Activated CD8-positive, alpha-beta memory T cell treated with anti-CD3 and anti-CD28 coated beads, Interleukin-2, amount 10 ng/mL, durations not matched to agents 7 days and 5 days (primary cell): ENCODE measurements around the gene CMSS1. TPM values are rescaled to one million over a fixed set of nuclear protein-coding genes. Genes with fewer than 3 reads are reported as not detected.

Experiments
- ATAC-seq: fragments of 150-1000 bp; cut with Tn5 transposase; one replicate; pipeline ENCODE4 v1.10.0; 2021; ENCODE audit warnings: moderate library complexity
- CTCF ChIA-PET: fragments of 350-600 bp; sonication (Branson Sonifier 250); formaldehyde crosslinking; loops from one replicate; lab custom pipeline; 2021; ENCODE audit warnings: antibody characterized with exemption; lab: Charles Lee
- DNase-seq: peaks from one replicate; pipeline ENCODE4 v3.0.0-alpha.2; 2020
- H3K27ac Mint-ChIP-seq: one replicate; pipeline ENCODE4 v1.8.0; 2021; ENCODE audit warnings: mild to moderate bottlenecking, mixed read lengths
- H3K27me3 Mint-ChIP-seq: one replicate; pipeline ENCODE4 v1.8.0; 2021; ENCODE audit warnings: mixed read lengths
- H3K36me3 Mint-ChIP-seq: one replicate; pipeline ENCODE4 v1.8.0; 2021; ENCODE audit warnings: mild to moderate bottlenecking, mixed read lengths
- H3K4me1 Mint-ChIP-seq: one replicate; pipeline ENCODE4 v1.8.0; 2021; ENCODE audit warnings: mixed read lengths
- H3K4me3 Mint-ChIP-seq: one replicate; pipeline ENCODE4 v1.8.0; 2021; ENCODE audit warnings: mild to moderate bottlenecking, moderate library complexity, mixed read lengths
- H3K9me3 Mint-ChIP-seq: one replicate; pipeline ENCODE4 v1.8.0; 2022; ENCODE audit warnings: low read depth, mixed read lengths
- total RNA-seq, 2 experiments: library from RNA; stranded (reverse); gene quantifications; one replicate each; pipeline ENCODE4 v1.2.3, GENCODE V29; 2021

The CMSS1 gene
- total RNA-seq, 2 experiments from 2014 or later: 57.2 to 57.5 TPM

GRCh38 chr3:99875581-99875928 is 57.9 kb downstream of the CMSS1 start:
- H3K9me3 Mint-ChIP-seq: no peaks in the 10 kb centered on the region
- ATAC-seq (no peak), DNase-seq (no peak)
- peak overlapping the region; percentile 19 for H3K27ac Mint-ChIP-seq
- peaks cover 47% of the 10 kb centered on the region for H3K4me1 Mint-ChIP-seq
- peak overlapping the region; percentile 76 for H3K4me3 Mint-ChIP-seq
- CTCF ChIA-PET: interaction anchor here (0.8 to 1.5 kb wide), 2 partner anchors 9 to 29 kb away, joined by 4 read pairs; no protein-coding TSS in a partner anchor
- peaks cover 12% of the 10 kb centered on the region for H3K27me3 Mint-ChIP-seq
- H3K36me3 Mint-ChIP-seq: peaks cover 9% of the 10 kb centered on the region

- H3K4me1 Mint-ChIP-seq: peaks cover 44% of the 10 kb centered on the region
These were observed 58.5 kb downstream of the CMSS1 start for GRCh38 chr3:99875929-99876841.

GRCh38 chr3:99877031-99877579 is 59.4 kb downstream of the CMSS1 start:
- CTCF ChIA-PET: interaction anchor here (0.6 to 1.3 kb wide), 2 partner anchors 9 to 44 kb away, joined by 3 read pairs; no protein-coding TSS in a partner anchor
- H3K27ac Mint-ChIP-seq: no peak overlapping the region
- no peak overlapping the region for H3K4me3 Mint-ChIP-seq
- DNase-seq (no peak), ATAC-seq (no peak)
- H3K27me3 Mint-ChIP-seq: peaks cover 12% of the 10 kb centered on the region
- peaks cover 5% of the 10 kb centered on the region for H3K36me3 Mint-ChIP-seq
- H3K4me1 Mint-ChIP-seq: peaks cover 34% of the 10 kb centered on the region
- H3K9me3 Mint-ChIP-seq: no peaks in the 10 kb centered on the region

More at GRCh38 chr3:99875929-99876841, 58.5 kb downstream of the CMSS1 start:
- Mint-ChIP-seq H3K27ac (peak overlapping the region; percentile 19), H3K9me3 (no peaks in the 10 kb centered on the region), H3K27me3 (peaks cover 12% of the 10 kb centered on the region), H3K4me3 (peak overlapping the region; percentile 76), H3K36me3 (peaks cover 8% of the 10 kb centered on the region)
- CTCF ChIA-PET: interaction anchor here (0.8 to 1.5 kb wide), 3 partner anchors 8 to 30 kb away, joined by 3 to 4 read pairs (median 4); no protein-coding TSS in a partner anchor
- DNase-seq (peak; percentile 74), ATAC-seq (peak; percentile 94)

- CTCF ChIA-PET: interaction anchor here (1.3 kb wide), 1 partner anchor 10 kb away, joined by 3 read pairs; no protein-coding TSS in a partner anchor
These were observed 60.3 kb downstream of the CMSS1 start for GRCh38 chr3:99878005-99878404.

GRCh38 chr3:99879275-99879674 is 61.6 kb downstream of the CMSS1 start:
- no peak for ATAC-seq
- Mint-ChIP-seq H3K9me3 (no peaks in the 10 kb centered on the region), H3K36me3 (peaks cover 3% of the 10 kb centered on the region), H3K27ac (no peak overlapping the region), H3K4me3 (no peak overlapping the region), H3K27me3 (peaks cover 12% of the 10 kb centered on the region), H3K4me1 (peaks cover 22% of the 10 kb centered on the region)
- DNase-seq: no peak
- CTCF ChIA-PET: no interaction called here

More at GRCh38 chr3:99878005-99878404, 60.3 kb downstream of the CMSS1 start:
- DNase-seq (no peak), ATAC-seq (no peak)
- no peak overlapping the region for H3K4me3 Mint-ChIP-seq
- no peaks in the 10 kb centered on the region for H3K9me3 Mint-ChIP-seq
- H3K4me1 Mint-ChIP-seq: peaks cover 26% of the 10 kb centered on the region
- peaks cover 5% of the 10 kb centered on the region for H3K36me3 Mint-ChIP-seq
- no peak overlapping the region for H3K27ac Mint-ChIP-seq
- peaks cover 12% of the 10 kb centered on the region for H3K27me3 Mint-ChIP-seq

GRCh38 chr3:99881121-99881524 is 63.5 kb downstream of the CMSS1 start:
- H3K9me3 Mint-ChIP-seq: no peaks in the 10 kb centered on the region
- H3K36me3 Mint-ChIP-seq: peaks cover 9% of the 10 kb centered on the region
- DNase-seq: no peak
- CTCF ChIA-PET: interaction anchor here (0.7 kb wide), 1 partner anchor 375 kb away, joined by 3 read pairs; no protein-coding TSS in a partner anchor
- H3K27me3 Mint-ChIP-seq: peaks cover 8% of the 10 kb centered on the region
- no peak for ATAC-seq
- no peak overlapping the region for H3K4me3 Mint-ChIP-seq
- H3K27ac Mint-ChIP-seq: no peak overlapping the region
- H3K4me1 Mint-ChIP-seq: peaks cover 32% of the 10 kb centered on the region

GRCh38 chr3:99882436-99883137 is 64.9 kb downstream of the CMSS1 start:
- no peaks in the 10 kb centered on the region for H3K9me3 Mint-ChIP-seq
- no peak overlapping the region for H3K27ac Mint-ChIP-seq

GRCh38 chr3:99883138-99883461 is 65.4 kb downstream of the CMSS1 start:
- ATAC-seq: no peak
- H3K4me3 Mint-ChIP-seq: no peak overlapping the region
- H3K36me3 Mint-ChIP-seq: peaks cover 13% of the 10 kb centered on the region
- H3K27me3 Mint-ChIP-seq: no peaks in the 10 kb centered on the region
- CTCF ChIA-PET: interaction anchor here (2.1 kb wide), 1 partner anchor 12 kb away, joined by 5 read pairs; no protein-coding TSS in a partner anchor
- no peak for DNase-seq
- peaks cover 24% of the 10 kb centered on the region for H3K4me1 Mint-ChIP-seq
- H3K27ac Mint-ChIP-seq: no peak overlapping the region
- no peaks in the 10 kb centered on the region for H3K9me3 Mint-ChIP-seq

More at GRCh38 chr3:99882436-99883137, 64.9 kb downstream of the CMSS1 start:
- DNase-seq (no peak), ATAC-seq (no peak)
- Mint-ChIP-seq H3K36me3 (peaks cover 15% of the 10 kb centered on the region), H3K27me3 (no peaks in the 10 kb centered on the region), H3K4me1 (peaks cover 27% of the 10 kb centered on the region), H3K4me3 (no peak overlapping the region)
- CTCF ChIA-PET: interaction anchor here (2.1 kb wide), 1 partner anchor 12 kb away, joined by 5 read pairs; no protein-coding TSS in a partner anchor

- no peaks in the 10 kb centered on the region for H3K27me3 Mint-ChIP-seq
- CTCF ChIA-PET: interaction anchor here (1.0 to 2.1 kb wide), 2 partner anchors 11 kb away, joined by 3 to 5 read pairs; no protein-coding TSS in a partner anchor
- ATAC-seq (no peak), DNase-seq (no peak)
- peaks cover 15% of the 10 kb centered on the region for H3K36me3 Mint-ChIP-seq
- no peak overlapping the region for H3K27ac Mint-ChIP-seq
- H3K4me3 Mint-ChIP-seq: no peak overlapping the region
- H3K4me1 Mint-ChIP-seq: peaks cover 24% of the 10 kb centered on the region
- H3K9me3 Mint-ChIP-seq: no peaks in the 10 kb centered on the region
These were observed 66.0 kb downstream of the CMSS1 start for GRCh38 chr3:99883693-99884092.

GRCh38 chr3:99884484-99884883 is 66.8 kb downstream of the CMSS1 start:
- Mint-ChIP-seq H3K27me3 (no peaks in the 10 kb centered on the region), H3K36me3 (peaks cover 15% of the 10 kb centered on the region), H3K4me1 (peaks cover 24% of the 10 kb centered on the region), H3K9me3 (no peaks in the 10 kb centered on the region), H3K27ac (peak overlapping the region; percentile 66), H3K4me3 (no peak overlapping the region)
- ATAC-seq: peak; percentile 67
- no peak for DNase-seq
- CTCF ChIA-PET: interaction anchor here (0.9 to 2.1 kb wide), 3 partner anchors 9 to 25 kb away, joined by 3 to 5 read pairs (median 4); no protein-coding TSS in a partner anchor

GRCh38 chr3:99885085-99885484 is 67.4 kb downstream of the CMSS1 start:
- peak; percentile 23 for ATAC-seq

GRCh38 chr3:99885851-99886250 is 68.2 kb downstream of the CMSS1 start:
- H3K9me3 Mint-ChIP-seq: no peaks in the 10 kb centered on the region
- CTCF ChIA-PET: no interaction called here
- H3K27me3 Mint-ChIP-seq: no peaks in the 10 kb centered on the region
- no peak overlapping the region for H3K4me3 Mint-ChIP-seq
- DNase-seq (no peak), ATAC-seq (no peak)
- H3K4me1 Mint-ChIP-seq: peaks cover 24% of the 10 kb centered on the region
- no peak overlapping the region for H3K27ac Mint-ChIP-seq
- peaks cover 15% of the 10 kb centered on the region for H3K36me3 Mint-ChIP-seq

More at GRCh38 chr3:99885085-99885484, 67.4 kb downstream of the CMSS1 start:
- CTCF ChIA-PET: interaction anchor here (0.9 to 1.0 kb wide), 2 partner anchors 9 to 26 kb away, joined by 3 to 4 read pairs; no protein-coding TSS in a partner anchor
- peaks cover 24% of the 10 kb centered on the region for H3K4me1 Mint-ChIP-seq
- DNase-seq: no peak
- H3K27ac Mint-ChIP-seq: no peak overlapping the region
- no peaks in the 10 kb centered on the region for H3K27me3 Mint-ChIP-seq
- no peak overlapping the region for H3K4me3 Mint-ChIP-seq
- H3K9me3 Mint-ChIP-seq: no peaks in the 10 kb centered on the region
- peaks cover 15% of the 10 kb centered on the region for H3K36me3 Mint-ChIP-seq
